ENCODE results near the gene OSCAR.
A peak's percentile ranks its signal among the peaks of the same experiment; 100 is the strongest.
"Not testable (repeated sequence)": the region's sequence is repeated elsewhere in the genome, so short reads cannot be mapped to it uniquely, and the experiment has no call there.

Gene OSCAR

DNA sequence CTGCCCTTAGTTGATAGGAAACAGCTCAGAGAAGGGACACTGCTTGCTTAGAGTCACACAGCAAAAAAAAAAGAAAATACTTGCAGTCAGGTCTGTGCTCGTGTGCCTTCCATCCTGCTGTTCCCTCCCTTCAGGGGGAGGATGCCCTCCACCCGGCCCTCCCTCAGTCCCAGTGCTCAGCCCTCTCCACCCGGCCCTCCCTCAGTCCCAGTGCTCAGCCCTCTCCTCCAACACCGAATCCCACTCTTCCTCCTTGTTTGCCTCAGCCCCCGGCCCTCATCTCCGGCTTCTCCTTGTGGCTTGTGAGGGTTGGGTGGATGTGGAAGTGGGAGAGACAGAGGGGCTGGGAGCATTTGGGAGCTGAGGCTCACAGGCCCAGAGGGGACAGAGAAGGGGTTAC, 9.0 kb upstream of the OSCAR start:
- TF ChIP-seq POLR2A (IDR thresholded peaks at IDR 0.05; ENCODE audit: low read length) = no peak
- no peak for DNase-seq

DNA sequence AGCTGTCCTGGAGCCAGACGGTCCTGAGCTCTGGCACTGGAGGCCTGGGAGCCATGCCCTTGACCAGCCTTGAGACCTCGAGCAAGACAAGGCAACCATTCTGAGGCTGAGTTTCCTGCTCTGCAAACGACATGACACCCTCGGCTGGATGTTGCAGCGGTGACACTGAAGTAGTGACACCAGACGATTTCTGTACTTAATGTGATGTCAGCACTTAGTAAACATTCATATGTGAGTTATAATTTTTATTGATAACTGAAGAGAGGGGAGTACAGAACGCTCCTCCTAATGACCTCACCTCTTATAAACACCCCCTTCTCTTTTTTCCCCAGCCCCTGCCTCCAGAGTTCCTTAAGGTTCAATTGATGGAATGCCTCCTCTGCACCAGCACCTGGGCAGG, 7.9 kb upstream of the OSCAR start:
- TF ChIP-seq GATA1 (IDR thresholded peaks at IDR 0.05; ENCODE audit: low read depth, low read length) (no peak), POLR2A (IDR thresholded peaks at IDR 0.05; ENCODE audit: low read length) (no peak)

DNA sequence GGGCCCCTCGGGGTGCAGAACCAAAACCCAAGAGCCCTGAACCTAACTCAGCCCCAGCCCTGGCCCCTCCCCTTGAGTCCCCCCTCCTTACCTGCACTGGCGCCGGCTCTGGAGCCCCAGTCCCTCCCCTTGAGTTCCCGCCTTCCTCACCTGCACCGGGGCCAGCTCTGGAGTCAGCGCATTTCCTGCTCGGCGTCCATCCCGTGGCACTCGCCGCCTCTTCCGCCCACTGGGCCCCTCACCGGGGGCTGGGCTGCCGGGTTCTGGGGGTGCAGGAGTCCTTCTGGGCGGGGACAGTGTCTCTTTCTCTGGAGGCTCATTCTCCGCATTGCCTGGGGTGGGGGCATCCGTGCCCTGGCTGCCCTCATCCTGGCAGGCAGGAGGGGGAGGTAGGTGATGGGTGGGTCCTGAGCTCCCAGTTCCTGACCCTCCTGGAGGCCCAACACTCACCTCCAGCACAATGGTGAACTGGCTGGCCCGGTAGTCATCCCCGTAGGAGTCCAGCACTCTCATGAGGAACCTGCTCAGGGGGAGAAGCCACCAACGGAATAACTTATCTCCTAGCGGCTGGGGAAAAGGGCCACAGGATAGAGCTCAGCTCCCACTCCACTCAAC, 7.4 kb upstream of the OSCAR start:
- DNase-seq = no peak
- TF ChIP-seq GATA1 (IDR thresholded peaks at IDR 0.05; ENCODE audit: low read depth, low read length) (no peak), POLR2A (IDR thresholded peaks at IDR 0.05; ENCODE audit: low read length) (no peak)

More for the DNA sequence above, 7.9 kb upstream of the OSCAR start:
- DNase-seq = no peak

DNA sequence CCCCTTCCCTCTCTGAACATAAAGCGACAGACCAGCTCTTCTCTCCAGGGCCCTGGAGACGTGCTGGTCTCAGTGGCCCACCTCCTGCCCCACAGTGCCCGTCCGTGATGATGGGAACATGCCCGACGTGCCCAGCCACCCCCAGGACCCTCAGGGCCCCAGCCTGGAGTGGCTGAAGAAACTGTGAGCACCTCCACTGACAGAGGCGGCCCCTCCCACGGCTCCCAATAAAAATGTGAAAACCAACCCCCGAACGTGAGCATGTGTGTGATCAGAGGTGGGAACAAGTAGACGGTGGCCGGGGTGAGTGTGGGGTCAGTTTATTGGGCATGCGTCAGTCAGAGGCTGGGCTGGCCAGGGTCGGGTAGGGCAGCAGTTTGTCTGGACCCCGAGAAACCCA, 6.1 kb upstream of the OSCAR start:
- TF ChIP-seq POLR2A (IDR thresholded peaks at IDR 0.05; ENCODE audit: low read length) = no peak

DNA sequence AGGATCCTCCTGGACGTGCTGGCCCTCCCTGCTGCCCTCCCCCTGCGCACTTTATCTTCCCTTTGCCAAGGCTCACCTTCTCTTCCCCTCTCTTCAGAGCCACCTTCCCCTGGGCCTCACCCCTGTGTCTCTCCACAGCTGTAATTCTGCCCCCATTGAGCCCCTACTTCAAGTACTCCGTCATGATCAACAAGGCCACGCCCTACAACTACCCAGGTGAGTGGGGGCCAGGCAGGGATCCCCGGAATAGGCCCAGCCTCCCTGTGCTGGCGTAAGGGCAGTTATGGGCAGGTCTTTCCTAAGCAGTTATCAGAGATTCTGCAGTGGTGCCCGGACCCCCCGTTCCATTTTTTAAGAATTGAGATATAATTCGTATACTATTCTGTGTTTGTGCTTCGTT, 5.2 kb upstream of the OSCAR start:
- TF ChIP-seq GATA1 (IDR thresholded peaks at IDR 0.05; ENCODE audit: low read depth, low read length) (no peak), POLR2A (IDR thresholded peaks at IDR 0.05; ENCODE audit: low read length) (no peak)
- DNase-seq = no peak

More for the DNA sequence above, 6.1 kb upstream of the OSCAR start:
- DNase-seq = no peak

DNA sequence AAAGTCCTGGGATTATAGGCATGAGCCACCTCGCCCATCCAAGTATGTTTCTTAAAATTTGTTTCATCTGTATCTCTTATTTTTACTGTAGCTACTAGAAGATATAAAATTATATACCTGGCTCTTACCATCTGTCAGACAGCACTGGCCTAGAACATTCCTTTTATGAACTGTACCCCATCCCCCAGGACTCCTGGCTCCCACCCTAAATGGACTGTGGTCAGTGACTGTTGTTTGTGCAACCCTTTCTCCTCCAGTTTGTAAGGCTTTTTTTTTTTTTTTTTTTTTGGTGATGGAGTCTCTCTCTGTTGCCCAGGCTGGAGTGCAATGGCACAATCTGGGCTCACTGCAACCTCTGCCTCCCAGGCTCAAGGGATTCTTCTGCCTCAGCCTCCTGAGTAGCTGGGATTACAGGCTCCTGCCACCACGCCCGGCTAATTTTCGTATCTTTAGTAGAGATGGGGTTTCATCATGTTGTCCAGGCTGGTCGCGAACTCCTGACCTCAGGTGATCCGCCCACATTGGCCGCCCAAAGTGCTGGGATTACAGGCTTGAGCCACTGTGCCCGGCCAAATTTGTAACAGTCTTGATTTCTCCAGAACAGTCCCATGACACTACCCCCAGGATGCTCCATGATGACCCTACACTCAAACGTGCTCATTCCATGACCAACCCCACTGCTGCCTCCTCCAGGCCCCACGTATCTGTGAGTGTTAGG, 4.6 kb upstream of the OSCAR start:
- DNase-seq = no peak
- TF ChIP-seq POLR2A (IDR thresholded peaks at IDR 0.05; ENCODE audit: low read length) = no peak
- no peak for TF ChIP-seq GATA1 (IDR thresholded peaks at IDR 0.05; ENCODE audit: low read depth, low read length)

DNA sequence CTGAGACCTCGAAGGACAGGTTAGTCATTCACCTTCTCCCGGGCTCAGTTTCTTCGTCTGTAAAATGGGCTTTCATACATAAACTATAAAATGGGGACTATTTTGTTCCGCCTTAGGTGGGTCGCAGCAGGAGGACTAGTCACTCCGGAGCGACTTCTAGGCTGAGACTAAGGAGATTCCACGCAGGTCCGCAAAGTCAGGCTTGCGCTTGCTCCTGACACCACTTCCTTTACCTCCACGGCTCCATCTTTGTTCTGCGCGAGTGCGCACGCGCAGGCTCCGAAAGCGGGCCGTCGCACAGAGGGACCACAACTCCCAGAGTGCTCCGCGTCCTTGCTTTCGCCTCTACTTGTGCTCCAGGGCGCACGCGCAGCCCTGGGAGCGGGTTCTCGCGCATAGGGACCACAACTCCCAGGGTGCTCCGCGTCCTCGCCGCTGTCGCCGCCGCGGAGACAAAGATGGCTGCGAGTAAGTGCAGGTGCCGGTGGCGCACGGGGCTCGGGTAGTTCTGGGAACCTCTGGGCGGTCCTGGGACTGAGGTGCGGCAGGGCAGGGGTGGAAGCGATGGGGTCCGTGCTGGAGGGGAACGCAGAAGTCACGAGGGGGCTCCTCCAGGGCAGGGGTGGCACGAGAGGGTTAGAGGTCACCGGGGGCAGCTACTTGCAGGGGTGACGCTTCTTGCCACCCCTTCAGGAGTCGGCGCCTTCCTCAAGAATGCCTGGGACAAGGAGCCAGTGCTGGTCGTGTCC, 2.0 kb upstream of the OSCAR start, which contains the start of gene NDUFA3:
TSS of gene NDUFA3 (plus strand) at position 435 of the 749 bp plus-strand sequence. CDS start at position 459, 24 bp downstream.
- TF ChIP-seq GATA1 (IDR thresholded peaks at IDR 0.05; ENCODE audit: low read depth, low read length) (no peak), POLR2A (IDR thresholded peaks at IDR 0.05; ENCODE audit: low read length) (peak; percentile 86)

DNA sequence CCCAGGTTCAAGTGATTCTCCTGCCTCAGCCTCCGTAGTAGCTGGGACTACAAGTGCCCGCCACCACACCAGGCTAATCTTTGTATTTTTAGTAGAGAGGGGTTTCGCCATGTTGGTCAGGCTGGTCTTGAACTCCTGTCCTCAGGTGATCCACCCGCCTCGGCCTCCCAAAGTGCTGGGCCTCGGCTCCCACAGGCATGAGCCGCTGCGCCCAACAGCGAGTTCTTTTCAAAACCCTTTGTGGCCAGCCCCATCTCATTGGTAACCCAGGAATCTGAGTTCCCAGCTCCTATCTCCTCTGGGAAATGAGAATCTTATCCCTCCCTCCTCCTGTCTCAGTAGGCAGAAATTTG, 724 bp downstream of the OSCAR start:
- not testable (repeated sequence) for DNase-seq

More for the DNA sequence above, 2.0 kb upstream of the OSCAR start, which contains the start of gene NDUFA3:
- DNase-seq = peak; percentile 98 to 99

DNA sequence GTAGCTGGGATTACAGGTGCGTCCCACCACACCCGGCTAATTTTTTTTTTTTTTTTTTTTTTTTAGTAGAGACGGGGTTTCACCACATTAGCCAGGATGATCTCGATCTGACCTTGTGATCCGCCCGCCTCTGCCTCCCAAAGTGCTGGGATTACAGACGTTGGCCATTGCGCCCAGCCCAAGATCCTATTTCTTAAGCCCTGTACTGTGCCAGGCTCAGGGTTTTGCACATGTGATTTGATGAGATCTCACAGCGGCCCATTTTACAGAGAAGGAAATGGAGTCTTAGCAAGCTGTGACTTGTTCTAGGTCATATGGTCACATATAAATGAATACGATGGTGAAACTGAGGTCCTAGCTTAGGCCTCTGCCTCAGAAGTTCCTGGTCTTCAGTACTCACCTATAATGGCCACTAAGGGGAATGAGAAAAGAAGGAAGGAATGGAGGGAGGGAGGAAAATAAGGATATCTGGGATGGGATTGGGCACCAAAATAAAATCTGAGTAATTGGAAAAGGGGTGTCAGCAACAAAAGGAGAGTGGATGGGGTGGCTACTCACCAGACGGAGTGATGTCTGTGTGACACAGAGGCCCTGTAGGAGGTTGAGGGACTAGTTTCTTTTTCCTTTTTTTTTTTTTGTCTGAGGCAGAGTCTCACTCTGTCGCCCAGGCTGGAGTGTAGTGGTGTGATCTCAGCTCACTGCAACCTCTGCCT, 1.3 kb downstream of the OSCAR start:
- DNase-seq = no peak
- no peak for TF ChIP-seq GATA1 (IDR thresholded peaks at IDR 0.05; ENCODE audit: low read depth, low read length)
- TF ChIP-seq POLR2A (IDR thresholded peaks at IDR 0.05; ENCODE audit: low read length) = no peak

DNA sequence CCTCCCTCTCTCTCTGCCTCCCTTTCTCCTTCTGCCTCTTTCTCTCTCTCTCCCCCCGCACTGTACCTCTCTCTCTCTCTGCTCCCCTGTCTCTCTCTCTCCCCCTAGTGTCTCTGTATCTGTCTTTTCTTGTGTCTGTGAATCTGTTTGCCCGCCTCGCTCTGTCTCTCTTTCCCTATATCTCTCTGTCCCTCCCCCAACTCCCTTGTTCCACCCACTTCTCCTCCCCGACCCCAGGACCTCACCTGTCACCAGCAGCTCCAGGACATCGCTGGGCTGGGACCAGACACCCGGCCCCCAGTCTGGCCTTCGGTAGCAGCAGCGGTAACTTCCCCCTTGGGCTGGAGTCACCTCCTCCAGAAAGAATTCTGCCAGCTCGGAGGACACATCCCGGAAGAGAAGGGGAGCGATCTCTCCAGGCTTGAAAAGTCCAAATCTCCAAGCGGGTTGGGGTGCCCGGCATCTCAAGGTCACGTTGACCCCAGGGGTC, 3.9 kb downstream of the OSCAR start:
- TF ChIP-seq GATA1 (IDR thresholded peaks at IDR 0.05; ENCODE audit: low read depth, low read length) (no peak), POLR2A (IDR thresholded peaks at IDR 0.05; ENCODE audit: low read length) (no peak)
- DNase-seq = no peak

DNA sequence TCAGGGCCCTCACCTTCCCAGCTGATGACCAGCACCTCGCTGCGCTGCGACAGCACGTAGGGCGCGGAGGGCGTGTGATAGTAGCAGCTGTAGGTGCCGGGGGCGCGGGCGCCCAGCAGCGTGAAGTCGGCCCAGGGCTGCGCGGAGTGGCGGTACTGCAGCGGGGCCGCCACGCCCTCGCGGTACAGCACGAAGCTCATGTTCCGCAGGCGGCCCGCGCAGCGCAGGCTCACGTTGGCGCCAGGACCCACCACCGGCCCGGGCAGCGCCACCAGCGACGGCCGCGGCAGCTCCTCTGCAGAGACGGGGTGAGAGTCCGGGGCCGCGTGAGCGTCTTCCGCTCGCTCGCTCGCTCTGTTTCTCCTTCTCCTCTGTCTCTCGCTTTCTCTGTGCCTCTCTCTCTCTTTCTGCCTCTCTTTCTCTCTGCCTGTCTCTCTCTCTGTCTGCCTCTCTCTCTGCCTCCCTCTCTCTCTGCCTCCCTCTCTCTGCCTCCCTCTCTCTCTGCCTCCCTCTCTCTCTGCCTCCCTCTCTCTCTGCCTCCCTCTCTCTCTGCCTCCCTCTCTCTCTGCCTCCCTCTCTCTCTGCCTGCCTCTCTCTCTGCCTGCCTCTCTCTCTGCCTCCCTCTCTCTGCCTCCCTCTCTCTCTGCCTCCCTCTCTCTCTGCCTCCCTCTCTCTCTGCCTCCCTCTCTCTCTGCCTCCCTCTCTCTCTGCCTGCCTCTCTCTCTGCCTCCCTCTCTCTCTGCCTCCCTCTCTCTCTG, 4.6 kb downstream of the OSCAR start:
- DNase-seq = peak; percentile 37

DNA sequence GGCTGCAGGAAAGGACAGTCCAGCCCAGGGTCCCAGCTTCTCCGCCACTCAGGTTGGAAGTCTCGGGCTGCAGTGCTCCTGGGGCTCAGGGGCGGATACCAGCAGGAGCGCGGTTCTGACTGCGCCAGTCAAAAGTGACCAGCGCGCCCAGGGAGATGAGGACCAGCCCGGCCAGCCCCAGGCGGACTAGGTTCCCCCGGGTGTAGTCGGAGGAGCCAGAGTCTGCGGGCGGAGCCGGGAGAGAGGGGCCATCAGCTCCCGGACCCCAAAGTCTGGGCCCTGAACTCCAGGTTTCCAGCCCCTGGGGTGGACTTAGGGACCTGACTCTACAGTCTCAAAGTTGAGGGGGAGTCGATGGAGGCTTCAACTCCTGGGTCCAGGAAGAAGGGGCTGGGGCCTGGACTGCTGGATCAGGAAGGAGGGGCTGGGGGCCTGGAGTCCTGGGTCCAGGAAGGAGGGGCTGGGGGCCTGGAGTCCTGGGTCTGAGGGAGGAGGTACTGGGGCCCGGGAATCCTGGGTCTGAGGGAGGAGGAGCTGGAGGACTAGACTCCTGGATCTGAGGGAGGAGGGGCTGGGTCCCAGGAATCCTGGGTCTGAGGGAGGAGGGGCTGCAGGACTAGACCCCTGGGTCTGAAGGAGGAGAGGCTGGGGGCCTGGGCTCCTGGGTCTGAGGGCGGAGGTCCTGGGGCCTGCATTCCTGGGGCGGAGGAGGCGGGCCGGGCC, 5.3 kb downstream of the OSCAR start:
- TF ChIP-seq POLR2A (IDR thresholded peaks at IDR 0.05; ENCODE audit: low read length) (no peak), GATA1 (IDR thresholded peaks at IDR 0.05; ENCODE audit: low read depth, low read length) (no peak)
- no peak for DNase-seq

DNA sequence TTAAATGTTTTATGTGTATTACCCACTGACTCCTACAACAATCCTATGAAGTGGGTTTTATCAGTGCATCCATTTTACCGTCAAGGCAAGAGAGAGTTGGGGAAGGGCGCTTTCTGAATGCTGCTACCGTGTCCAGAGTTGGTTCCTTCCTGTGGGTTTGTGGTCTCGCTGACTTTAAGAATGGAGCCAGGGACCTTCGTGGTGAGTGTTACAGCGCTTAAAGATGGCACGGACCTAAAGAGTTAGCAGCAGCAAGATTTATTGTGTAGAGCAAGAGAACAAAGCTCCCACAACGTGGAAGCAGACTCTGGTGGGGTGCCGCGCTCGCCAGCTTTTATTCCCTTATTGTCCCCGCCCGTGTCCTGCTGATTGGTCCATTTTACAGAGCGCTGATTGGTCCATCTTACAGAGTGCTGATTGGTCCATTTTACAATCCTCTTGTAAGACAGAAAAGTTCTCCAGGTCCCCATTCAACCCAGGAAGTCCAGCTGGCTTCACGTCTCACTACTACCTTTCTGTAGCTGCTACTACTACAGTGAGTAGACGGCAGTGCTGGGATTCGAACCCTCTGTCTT, 6.1 kb downstream of the OSCAR start:
- DNase-seq = no peak
- TF ChIP-seq POLR2A (IDR thresholded peaks at IDR 0.05; ENCODE audit: low read length) = no peak
- no peak for TF ChIP-seq GATA1 (IDR thresholded peaks at IDR 0.05; ENCODE audit: low read depth, low read length)

Measured in erythroblast (primary cell).